MM.1S (cell line): ENCODE data around the gene ACTL10.
A peak's percentile ranks its signal among the peaks of the same experiment; 100 is the strongest.

Experiments used
- DNase-seq: peaks from one replicate; pipeline ENCODE4 v3.0.0-alpha.2; 2015
- H2AFZ ChIP-seq: fragments of 300-600 bp; sonication (generic); 2 replicates; pipeline ENCODE4 v1.6.0; 2016; ENCODE audit warnings: antibody characterized with exemption, low read length
- H3F3A ChIP-seq: fragments of 300-600 bp; sonication (generic); 2 replicates; pipeline ENCODE4 v1.6.1; 2016; ENCODE audit warnings: mild to moderate bottlenecking, antibody characterized with exemption, low read length, moderate library complexity, mixed read lengths; ENCODE audit not compliant: insufficient read depth
- H3K27ac ChIP-seq: fragments of 300-600 bp; sonication (generic); 2 replicates; pipeline ENCODE4 v1.5.1; 2016; ENCODE audit warnings: mild to moderate bottlenecking, low read length
- H3K27me3 ChIP-seq: fragments of 300-600 bp; sonication (generic); replicated peaks from 2 replicates; pipeline ENCODE4 v1.6.0; 2016; ENCODE audit warnings: low read length; ENCODE audit not compliant: insufficient read depth
- H3K36me3 ChIP-seq: fragments of 300-600 bp; sonication (generic); replicated peaks from 2 replicates; pipeline ENCODE4 v1.6.1; 2016; ENCODE audit warnings: mild to moderate bottlenecking, low read length, mixed read lengths; ENCODE audit not compliant: insufficient read depth
- H3K4me1 ChIP-seq: fragments of 300-600 bp; sonication (generic); 2 replicates; pipeline ENCODE4 v1.6.1; 2016; ENCODE audit warnings: low read length, mixed read lengths
- H3K4me2 ChIP-seq: fragments of 300-600 bp; sonication (generic); 2 replicates; pipeline ENCODE4 v1.6.0; 2016; ENCODE audit warnings: low read depth, low read length
- H3K4me3 ChIP-seq: fragments of 300-600 bp; sonication (generic); 2 replicates; pipeline ENCODE4 v1.5.1; 2016; ENCODE audit warnings: low read length, mixed read lengths
- H3K79me2 ChIP-seq: fragments of 300-600 bp; sonication (generic); 2 replicates; pipeline ENCODE4 v1.6.1; 2016; ENCODE audit warnings: mixed run types, low read length, mixed read lengths
- H3K9ac ChIP-seq: fragments of 300-600 bp; sonication (generic); 2 replicates; pipeline ENCODE4 v1.6.1; 2016; ENCODE audit warnings: low read length, mixed read lengths
- H3K9me2 ChIP-seq: fragments of 300-600 bp; sonication (generic); replicated peaks from 2 replicates; pipeline ENCODE4 v1.6.1; 2016; ENCODE audit warnings: mild to moderate bottlenecking, low read length, mixed read lengths; ENCODE audit not compliant: insufficient read depth
- H3K9me3 ChIP-seq: fragments of 300-600 bp; sonication (generic); replicated peaks from 2 replicates; pipeline ENCODE4 v1.6.1; 2016; ENCODE audit warnings: mild to moderate bottlenecking, low read length, mixed read lengths; ENCODE audit not compliant: insufficient read depth
- H4K20me1 ChIP-seq: fragments of 300-600 bp; sonication (generic); 2 replicates; pipeline ENCODE4 v1.6.1; 2016; ENCODE audit warnings: mild to moderate bottlenecking, low read length, moderate library complexity, mixed read lengths; ENCODE audit not compliant: insufficient read depth
- EZH2 ChIP-seq: fragments of 300-600 bp; sonication (generic); optimal IDR thresholded peaks from 2 replicates; pipeline ENCODE3; 2017; ENCODE audit warnings: low read depth, mild to moderate bottlenecking, antibody characterized with exemption, low read length, mixed read lengths
- EZH2phosphoT487 ChIP-seq: fragments of 300-600 bp; sonication (generic); IDR thresholded peaks from 2 replicates; pipeline ENCODE4 v1.6.1; 2018; ENCODE audit warnings: antibody characterized with exemption, low read length
- TF ChIP-seq, protein P1 (sequence below): fragments of 300-600 bp; sonication (generic); IDR thresholded peaks from 2 replicates; pipeline ENCODE4 v1.5.1; 2016; ENCODE audit warnings: antibody characterized with exemption, low read length, mixed read lengths

The ACTL10 gene

DNA sequence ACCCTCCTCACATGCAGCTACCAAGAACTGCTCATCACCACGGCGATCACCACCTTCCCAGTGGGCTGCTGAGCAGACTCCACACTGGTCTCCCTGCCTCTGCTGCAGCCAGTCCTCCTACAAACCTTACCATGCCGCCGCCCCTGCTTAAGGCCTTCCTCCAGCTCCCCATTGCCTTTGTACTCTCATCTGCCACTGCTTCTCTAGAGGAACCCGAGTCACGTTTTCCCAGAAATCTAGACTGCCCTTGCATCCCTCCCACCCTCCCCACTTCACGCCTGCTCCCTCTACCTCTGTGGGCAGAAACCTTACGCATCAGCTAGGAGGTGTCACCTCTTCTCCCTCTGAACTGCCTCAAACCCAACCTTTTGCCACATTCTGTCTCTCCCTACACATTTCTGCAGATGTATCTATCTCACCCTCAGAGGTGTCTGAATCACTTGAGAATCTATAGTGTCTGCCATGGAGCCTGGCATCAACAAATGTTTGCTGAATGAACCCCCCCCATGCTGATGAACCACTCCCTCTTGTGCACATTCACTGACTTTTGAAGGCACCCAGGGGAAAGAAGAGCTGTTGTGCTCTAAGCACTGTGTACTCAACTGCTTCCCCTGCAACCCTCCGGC is 15.1 kb downstream of the ACTL10 start:
- no peak overlapping the region for H3K4me3 ChIP-seq
- TF ChIP-seq EZH2phosphoT487 (no peak), EZH2 (no peak)
- TF ChIP-seq, protein P1, sequence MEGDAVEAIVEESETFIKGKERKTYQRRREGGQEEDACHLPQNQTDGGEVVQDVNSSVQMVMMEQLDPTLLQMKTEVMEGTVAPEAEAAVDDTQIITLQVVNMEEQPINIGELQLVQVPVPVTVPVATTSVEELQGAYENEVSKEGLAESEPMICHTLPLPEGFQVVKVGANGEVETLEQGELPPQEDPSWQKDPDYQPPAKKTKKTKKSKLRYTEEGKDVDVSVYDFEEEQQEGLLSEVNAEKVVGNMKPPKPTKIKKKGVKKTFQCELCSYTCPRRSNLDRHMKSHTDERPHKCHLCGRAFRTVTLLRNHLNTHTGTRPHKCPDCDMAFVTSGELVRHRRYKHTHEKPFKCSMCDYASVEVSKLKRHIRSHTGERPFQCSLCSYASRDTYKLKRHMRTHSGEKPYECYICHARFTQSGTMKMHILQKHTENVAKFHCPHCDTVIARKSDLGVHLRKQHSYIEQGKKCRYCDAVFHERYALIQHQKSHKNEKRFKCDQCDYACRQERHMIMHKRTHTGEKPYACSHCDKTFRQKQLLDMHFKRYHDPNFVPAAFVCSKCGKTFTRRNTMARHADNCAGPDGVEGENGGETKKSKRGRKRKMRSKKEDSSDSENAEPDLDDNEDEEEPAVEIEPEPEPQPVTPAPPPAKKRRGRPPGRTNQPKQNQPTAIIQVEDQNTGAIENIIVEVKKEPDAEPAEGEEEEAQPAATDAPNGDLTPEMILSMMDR: no peak
- H3K27me3 ChIP-seq: no peaks in the 10 kb centered on the region
- no peaks in the 10 kb centered on the region for H3K9me3 ChIP-seq
- peaks cover 11% of the 10 kb centered on the region for H3K4me1 ChIP-seq
- H2AFZ ChIP-seq: no peak overlapping the region
- H4K20me1 ChIP-seq: no peaks in the 10 kb centered on the region
- DNase-seq: no peak
- no peaks in the 10 kb centered on the region for H3K36me3 ChIP-seq
- no peak overlapping the region for H3K4me2 ChIP-seq
- peaks cover 10% of the 10 kb centered on the region for H3F3A ChIP-seq
- H3K79me2 ChIP-seq: peaks cover 60% of the 10 kb centered on the region
- H3K9ac ChIP-seq: no peak overlapping the region
- H3K9me2 ChIP-seq: no peaks in the 10 kb centered on the region
- no peak overlapping the region for H3K27ac ChIP-seq

DNA sequence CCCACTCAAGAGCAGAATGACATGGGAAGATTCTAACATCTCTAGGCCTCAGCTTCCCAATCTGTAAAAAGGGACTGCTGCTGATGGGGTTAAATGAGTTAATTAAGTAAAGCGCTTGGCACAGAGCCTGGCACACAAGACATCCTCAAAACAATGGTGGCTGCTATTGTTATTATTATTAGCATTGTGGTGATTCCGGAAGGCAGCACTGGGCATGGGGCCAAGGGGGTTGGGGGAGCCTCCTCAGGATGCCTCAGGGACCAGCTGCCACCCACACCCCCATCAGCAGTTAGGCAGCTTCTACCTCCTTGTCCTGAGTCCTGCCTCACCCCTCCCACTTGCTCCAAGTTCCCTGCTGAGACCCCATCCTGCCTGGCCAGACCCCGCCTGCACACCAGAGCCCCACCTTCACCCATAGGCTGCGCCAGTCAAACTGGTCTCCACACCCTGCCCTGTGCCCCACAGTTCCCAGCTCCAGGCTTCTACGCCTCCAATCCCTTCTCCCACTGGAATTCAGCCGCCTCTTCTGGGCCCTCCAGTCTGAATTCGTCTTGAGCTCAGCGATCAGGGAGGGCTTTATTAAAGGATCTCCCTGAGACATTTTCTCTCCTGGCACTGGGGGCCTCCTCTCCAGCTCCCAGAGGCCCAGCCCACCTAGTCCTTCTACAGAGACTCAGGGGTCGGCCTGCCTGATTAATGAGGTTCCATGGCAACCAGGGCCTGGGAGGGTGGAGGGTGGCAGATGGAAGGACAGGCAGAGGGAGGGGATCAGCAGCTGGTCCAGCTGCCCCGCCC is 18.0 kb downstream of the ACTL10 start:
- no peaks in the 10 kb centered on the region for H4K20me1 ChIP-seq
- TF ChIP-seq EZH2 (no peak), EZH2phosphoT487 (no peak)
- TF ChIP-seq, protein P1: no peak
- peak overlapping the region; percentile 82; the same call in 1 of the 2 replicates for H2AFZ ChIP-seq
- peak overlapping the region; percentile 92 for H3K4me3 ChIP-seq
- no peaks in the 10 kb centered on the region for H3K9me2 ChIP-seq
- peaks cover 10% of the 10 kb centered on the region for H3F3A ChIP-seq
- H3K27ac ChIP-seq: peak overlapping the region; percentile 87; the same call in 1 of the 2 replicates
- H3K36me3 ChIP-seq: no peaks in the 10 kb centered on the region
- H3K27me3 ChIP-seq: no peaks in the 10 kb centered on the region
- H3K9ac ChIP-seq: peak overlapping the region; percentile 90
- peaks cover 55% of the 10 kb centered on the region for H3K79me2 ChIP-seq
- peak overlapping the region; percentile 79 for H3K4me2 ChIP-seq
- DNase-seq: no peak
- H3K9me3 ChIP-seq: no peaks in the 10 kb centered on the region
- peaks cover 14% of the 10 kb centered on the region for H3K4me1 ChIP-seq

DNA sequence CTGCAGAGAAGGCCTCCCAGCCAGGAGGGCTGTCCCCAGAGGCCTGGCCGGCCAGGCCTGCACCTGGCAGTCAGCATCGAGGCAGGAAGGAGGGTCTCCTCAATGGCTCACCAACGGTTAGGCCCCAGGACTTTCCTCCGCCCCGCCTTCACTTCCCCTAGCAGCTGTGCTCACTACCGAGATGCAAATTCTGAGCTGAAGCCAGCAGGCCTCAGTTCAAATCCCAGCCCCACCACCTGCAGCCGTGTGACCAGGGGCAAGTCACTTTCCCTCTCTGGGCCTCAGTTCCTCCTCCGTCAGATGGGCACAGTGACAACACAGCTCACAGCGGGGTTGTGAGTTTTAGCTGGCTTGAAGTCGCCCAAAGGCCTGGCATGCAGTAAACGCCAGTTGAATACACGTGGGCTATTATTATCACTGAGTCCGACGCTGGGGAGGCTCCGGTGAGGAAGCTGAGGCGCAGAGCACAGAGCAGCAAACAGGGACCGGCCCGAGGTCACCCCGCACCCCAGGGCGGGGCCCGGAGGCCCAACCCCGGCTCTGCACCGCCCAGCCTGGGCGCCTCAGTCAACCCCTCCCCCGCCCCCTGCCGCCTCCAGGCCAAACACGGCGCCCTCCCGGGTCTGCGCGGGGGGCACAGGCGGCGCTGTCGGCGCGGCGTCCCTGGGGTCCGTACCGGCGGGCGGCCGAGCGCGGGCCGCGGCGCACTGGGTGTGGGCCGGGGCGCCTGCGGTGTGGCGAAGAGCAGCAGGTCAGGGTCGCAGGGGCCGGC is 18.8 kb downstream of the ACTL10 start:
- H3F3A ChIP-seq: peaks cover 10% of the 10 kb centered on the region

More for the DNA sequence above, 18.8 kb downstream of the ACTL10 start:
- Histone ChIP-seq H3K36me3 (no peaks in the 10 kb centered on the region), H3K79me2 (peaks cover 50% of the 10 kb centered on the region), H3K27ac (peak overlapping the region; percentile 87), H2AFZ (peak overlapping the region; percentile 82), H3K4me1 (peaks cover 14% of the 10 kb centered on the region), H3K9me3 (no peaks in the 10 kb centered on the region), H3K27me3 (no peaks in the 10 kb centered on the region), H3K9me2 (no peaks in the 10 kb centered on the region), H4K20me1 (no peaks in the 10 kb centered on the region), H3K4me2 (peak overlapping the region; percentile 79), H3K9ac (peak overlapping the region; percentile 90), H3K4me3 (peak overlapping the region; percentile 92)
- TF ChIP-seq EZH2phosphoT487 (no peak), EZH2 (no peak)
- TF ChIP-seq, protein P1: no peak
- peak; percentile 87 for DNase-seq
